ENCODE data around the gene FUT1.
A peak's percentile ranks its signal among the peaks of the same experiment; 100 is the strongest.
"Not testable (repeated sequence)": the region's sequence is repeated elsewhere in the genome, so short reads cannot be mapped to it uniquely, and the experiment has no call there.

Gene FUT1

GRCh38 chr19:48752496-48753365 lies at the start of gene FUT1:
Gene FUT1 (minus strand): TSS chr19:48752641. CDS start chr19:48751281, 1,360 bp downstream.
- no peak for DNase-seq (ENCODE audit: low spot score in 2 of 2)
- ATAC-seq (replicated peaks; ENCODE audit: extremely low read depth, poor library complexity, severe bottlenecking), result peak; percentile 55
- peak within 1 kb of the TSS; percentile 69 for H3K4me3 Mint-ChIP-seq
- H3K27ac Mint-ChIP-seq (ENCODE audit: low read depth), result peak within 1 kb of the TSS; percentile 9
- peaks cover 15% of the 10 kb centered on the region for H3K4me1 Mint-ChIP-seq
- peaks cover 3% of the 10 kb centered on the region for H3K36me3 Mint-ChIP-seq (ENCODE audit: insufficient read depth)
- peaks cover 55% of the 10 kb centered on the region for H3K27me3 Mint-ChIP-seq
- no peaks in the 10 kb centered on the region for H3K9me3 Mint-ChIP-seq

- H3K36me3 Mint-ChIP-seq (ENCODE audit: insufficient read depth), result peaks cover 7% of the 10 kb centered on the region
- peaks cover 11% of the 10 kb centered on the region for H3K4me1 Mint-ChIP-seq
- no peaks in the 10 kb centered on the region for H3K27me3 Mint-ChIP-seq
- no peak for DNase-seq (ENCODE audit: low spot score in 2 of 2)
- H3K27ac Mint-ChIP-seq (ENCODE audit: low read depth), result peak overlapping the region; percentile 27
- no peak for ATAC-seq (replicated peaks; ENCODE audit: extremely low read depth, poor library complexity, severe bottlenecking)
- H3K4me3 Mint-ChIP-seq, result no peak overlapping the region
- no peaks in the 10 kb centered on the region for H3K9me3 Mint-ChIP-seq
These were observed 47.2 kb upstream of the FUT1 start for GRCh38 chr19:48799358-48800300.

DNA sequence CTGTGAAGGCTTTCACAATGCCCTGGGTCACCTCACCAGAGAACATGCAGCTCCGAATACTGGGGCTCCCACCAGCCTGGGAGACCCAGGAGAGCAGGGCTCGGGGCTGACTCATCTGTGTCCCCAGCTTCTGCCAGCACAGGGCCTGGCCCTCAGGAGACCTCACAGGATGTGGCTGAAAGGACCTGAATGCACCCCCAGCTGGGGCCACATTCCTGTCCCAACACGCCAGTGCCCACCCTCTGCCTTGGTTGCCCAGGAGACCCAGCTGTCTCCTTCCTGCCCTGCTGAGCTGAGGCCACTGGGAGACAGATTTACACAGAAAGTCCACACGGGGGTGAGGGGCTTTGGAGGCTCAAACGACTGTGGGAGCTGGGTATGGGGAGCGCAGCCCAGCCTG lies 46.5 kb upstream of the FUT1 start:
- H3K4me3 Mint-ChIP-seq, result no peak overlapping the region
- DNase-seq (ENCODE audit: low spot score in 2 of 2), result no peak
- H3K27ac Mint-ChIP-seq (ENCODE audit: low read depth), result no peak overlapping the region
- ATAC-seq (replicated peaks; ENCODE audit: extremely low read depth, poor library complexity, severe bottlenecking), result no peak
- peaks cover 7% of the 10 kb centered on the region for H3K36me3 Mint-ChIP-seq (ENCODE audit: insufficient read depth)
- H3K4me1 Mint-ChIP-seq, result peaks cover 14% of the 10 kb centered on the region
- H3K9me3 Mint-ChIP-seq, result no peaks in the 10 kb centered on the region
- no peaks in the 10 kb centered on the region for H3K27me3 Mint-ChIP-seq

DNA sequence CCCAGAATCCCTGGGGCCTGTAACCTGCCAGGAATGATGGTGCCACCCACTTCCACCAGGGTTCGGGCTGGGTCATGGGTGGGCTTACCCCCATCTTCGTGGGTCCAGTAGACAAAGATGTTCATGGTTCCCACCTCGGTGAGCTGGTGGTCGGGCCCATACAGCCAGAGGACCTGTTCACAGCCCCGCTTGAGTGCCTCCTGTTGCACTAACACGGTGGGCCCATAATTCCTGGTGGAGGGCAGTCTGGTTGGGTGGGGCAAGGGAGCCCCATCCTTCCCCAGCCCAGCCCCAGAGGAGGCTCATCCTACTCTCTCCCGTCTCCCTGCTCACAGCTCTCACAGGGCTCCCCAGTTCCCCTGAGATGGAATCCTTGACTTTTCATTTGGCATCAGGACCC lies 44.7 kb upstream of the FUT1 start:
- ATAC-seq (replicated peaks; ENCODE audit: extremely low read depth, poor library complexity, severe bottlenecking) (no peak), DNase-seq (ENCODE audit: low spot score in 2 of 2) (no peak)
- Mint-ChIP-seq H3K4me3 (no peak overlapping the region), H3K27ac (ENCODE audit: low read depth) (no peak overlapping the region), H3K27me3 (no peaks in the 10 kb centered on the region), H3K9me3 (no peaks in the 10 kb centered on the region), H3K36me3 (ENCODE audit: insufficient read depth) (peaks cover 7% of the 10 kb centered on the region), H3K4me1 (peaks cover 14% of the 10 kb centered on the region)

GRCh38 chr19:48796298-48797083 lies 44.0 kb upstream of the FUT1 start:
- ATAC-seq (replicated peaks; ENCODE audit: extremely low read depth, poor library complexity, severe bottlenecking), result no peak
- Mint-ChIP-seq H3K9me3 (no peaks in the 10 kb centered on the region), H3K27me3 (no peaks in the 10 kb centered on the region), H3K36me3 (ENCODE audit: insufficient read depth) (peaks cover 7% of the 10 kb centered on the region), H3K4me3 (no peak overlapping the region), H3K4me1 (peaks cover 14% of the 10 kb centered on the region), H3K27ac (ENCODE audit: low read depth) (no peak overlapping the region)
- DNase-seq (ENCODE audit: low spot score in 2 of 2), result no peak

DNA sequence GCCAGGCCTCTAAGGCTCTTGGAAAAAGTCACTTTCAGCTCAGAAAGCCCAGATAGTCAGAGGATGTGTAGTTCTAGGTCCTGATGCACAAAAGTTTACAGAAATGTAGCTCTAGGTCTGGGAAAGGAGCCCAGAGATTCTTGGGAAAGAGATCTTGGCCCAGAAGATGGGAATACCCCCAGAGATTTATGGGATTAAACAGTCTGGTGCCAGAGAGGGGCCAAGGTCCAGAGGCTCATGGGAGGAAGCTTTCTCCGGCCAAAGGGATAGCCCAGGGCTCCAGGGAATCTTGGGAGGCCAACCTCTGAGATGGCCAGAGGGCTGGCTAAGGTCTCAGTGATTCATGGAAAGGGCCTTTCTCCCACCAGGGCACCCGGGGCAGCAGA lies 43.2 kb upstream of the FUT1 start:
- no peaks in the 10 kb centered on the region for H3K27me3 Mint-ChIP-seq
- peaks cover 7% of the 10 kb centered on the region for H3K36me3 Mint-ChIP-seq (ENCODE audit: insufficient read depth)
- ATAC-seq (replicated peaks; ENCODE audit: extremely low read depth, poor library complexity, severe bottlenecking) (no peak), DNase-seq (ENCODE audit: low spot score in 2 of 2) (no peak)
- peak overlapping the region; percentile 78 for H3K4me3 Mint-ChIP-seq
- peaks cover 14% of the 10 kb centered on the region for H3K4me1 Mint-ChIP-seq
- peak overlapping the region; percentile 83 for H3K27ac Mint-ChIP-seq (ENCODE audit: low read depth)
- no peaks in the 10 kb centered on the region for H3K9me3 Mint-ChIP-seq

DNA sequence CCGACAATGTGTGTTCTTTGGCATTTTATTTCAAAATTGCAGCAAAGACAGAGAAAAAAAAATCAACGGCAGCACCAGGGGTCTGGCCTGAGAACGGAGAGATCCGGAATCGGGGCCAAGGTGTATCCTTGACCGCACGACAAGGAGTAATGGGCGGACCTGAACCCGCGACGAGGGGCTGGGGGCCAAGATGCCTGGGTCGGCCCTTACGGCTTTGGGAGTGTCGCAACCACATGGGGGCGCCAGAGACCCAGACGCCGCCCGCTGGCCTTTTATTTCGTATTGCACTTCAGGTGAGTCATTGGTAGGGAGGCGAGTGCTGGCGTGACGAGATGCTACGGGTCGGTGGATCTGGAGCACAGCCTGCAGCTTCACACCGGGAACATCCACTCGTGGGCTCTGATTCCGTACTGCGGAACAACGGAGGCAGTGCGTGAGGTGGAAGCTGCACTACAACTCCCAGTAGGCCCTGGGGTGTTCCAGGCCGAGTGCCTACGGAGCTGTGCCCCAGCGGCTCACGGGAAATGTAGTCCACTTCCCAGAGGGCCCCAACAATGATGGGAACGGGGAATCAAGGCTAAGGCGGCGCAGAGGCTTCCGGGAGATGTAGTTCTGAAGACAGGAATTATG lies 42.7 kb upstream of the FUT1 start:
- no peaks in the 10 kb centered on the region for H3K9me3 Mint-ChIP-seq
- peak overlapping the region; percentile 83 for H3K27ac Mint-ChIP-seq (ENCODE audit: low read depth)
- DNase-seq (ENCODE audit: low spot score in 2 of 2), result peak; percentile 77 to 78
- ATAC-seq (replicated peaks; ENCODE audit: extremely low read depth, poor library complexity, severe bottlenecking), result peak; percentile 99
- H3K27me3 Mint-ChIP-seq, result no peaks in the 10 kb centered on the region
- peaks cover 7% of the 10 kb centered on the region for H3K36me3 Mint-ChIP-seq (ENCODE audit: insufficient read depth)
- H3K4me3 Mint-ChIP-seq, result peak overlapping the region; percentile 78
- H3K4me1 Mint-ChIP-seq, result peaks cover 14% of the 10 kb centered on the region

- peak overlapping the region; percentile 78 for H3K4me3 Mint-ChIP-seq
- H3K9me3 Mint-ChIP-seq, result no peaks in the 10 kb centered on the region
- peaks cover 14% of the 10 kb centered on the region for H3K4me1 Mint-ChIP-seq
- DNase-seq (ENCODE audit: low spot score in 2 of 2) (no peak), ATAC-seq (replicated peaks; ENCODE audit: extremely low read depth, poor library complexity, severe bottlenecking) (no peak)
- H3K36me3 Mint-ChIP-seq (ENCODE audit: insufficient read depth), result peaks cover 7% of the 10 kb centered on the region
- no peak overlapping the region for H3K27ac Mint-ChIP-seq (ENCODE audit: low read depth)
- no peaks in the 10 kb centered on the region for H3K27me3 Mint-ChIP-seq
These were observed 41.9 kb upstream of the FUT1 start for GRCh38 chr19:48794291-48794690.

GRCh38 chr19:48793271-48793670 lies 40.8 kb upstream of the FUT1 start:
- Mint-ChIP-seq H3K36me3 (ENCODE audit: insufficient read depth) (peaks cover 7% of the 10 kb centered on the region), H3K4me1 (peaks cover 14% of the 10 kb centered on the region), H3K4me3 (no peak overlapping the region), H3K9me3 (no peaks in the 10 kb centered on the region), H3K27ac (ENCODE audit: low read depth) (no peak overlapping the region), H3K27me3 (no peaks in the 10 kb centered on the region)
- no peak for DNase-seq (ENCODE audit: low spot score in 2 of 2)
- ATAC-seq (replicated peaks; ENCODE audit: extremely low read depth, poor library complexity, severe bottlenecking), result no peak

GRCh38 chr19:48787331-48787730 lies 34.9 kb upstream of the FUT1 start:
- H3K27me3 Mint-ChIP-seq; DNase-seq (ENCODE audit: low spot score in 2 of 2); ATAC-seq (replicated peaks; ENCODE audit: extremely low read depth, poor library complexity, severe bottlenecking); H3K4me3 Mint-ChIP-seq; H3K9me3 Mint-ChIP-seq; H3K4me1 Mint-ChIP-seq; H3K27ac Mint-ChIP-seq (ENCODE audit: low read depth); H3K36me3 Mint-ChIP-seq (ENCODE audit: insufficient read depth): not testable (repeated sequence)

GRCh38 chr19:48786422-48786821 lies 34.0 kb upstream of the FUT1 start:
- H3K27ac Mint-ChIP-seq (ENCODE audit: low read depth); ATAC-seq (replicated peaks; ENCODE audit: extremely low read depth, poor library complexity, severe bottlenecking); H3K4me1 Mint-ChIP-seq; H3K9me3 Mint-ChIP-seq; DNase-seq (ENCODE audit: low spot score in 2 of 2); H3K27me3 Mint-ChIP-seq; H3K4me3 Mint-ChIP-seq; H3K36me3 Mint-ChIP-seq (ENCODE audit: insufficient read depth): not testable (repeated sequence)

DNA sequence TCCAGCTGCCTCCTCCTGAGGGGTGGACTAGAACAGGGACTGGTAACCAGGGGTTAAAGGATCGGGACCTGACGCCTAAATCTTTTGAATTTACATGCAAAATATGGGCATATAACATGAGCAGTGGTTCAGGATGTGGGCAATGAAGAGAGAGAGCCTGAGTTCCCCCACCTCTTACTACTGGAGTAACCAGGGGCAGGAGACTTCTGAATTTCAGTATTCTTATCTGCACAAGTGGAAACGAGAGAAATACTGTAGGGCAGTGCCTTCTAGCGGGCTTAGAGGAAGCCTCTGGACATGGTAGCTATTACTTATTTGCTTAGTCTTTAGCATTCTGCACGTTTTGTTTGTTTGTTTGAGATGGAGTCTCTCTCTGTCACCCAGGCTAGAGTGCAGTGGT lies 32.1 kb upstream of the FUT1 start:
- DNase-seq (ENCODE audit: low spot score in 2 of 2), result no peak
- peaks cover 8% of the 10 kb centered on the region for H3K27me3 Mint-ChIP-seq
- no peaks in the 10 kb centered on the region for H3K9me3 Mint-ChIP-seq
- H3K4me3 Mint-ChIP-seq, result no peak overlapping the region
- no peak for ATAC-seq (replicated peaks; ENCODE audit: extremely low read depth, poor library complexity, severe bottlenecking)
- no peak overlapping the region for H3K27ac Mint-ChIP-seq (ENCODE audit: low read depth)
- peaks cover 2% of the 10 kb centered on the region for H3K36me3 Mint-ChIP-seq (ENCODE audit: insufficient read depth)
- H3K4me1 Mint-ChIP-seq, result peaks cover 5% of the 10 kb centered on the region

Data from central memory CD8-positive, alpha-beta T cell (primary cell).